H1 (cell line): Measurements from ENCODE around the gene GYPA.

Source experiments
- CHD1 ChIP-seq: IDR thresholded peaks from 2 replicates; pipeline ENCODE4 v1.6.1; 2012; ENCODE audit warnings: low read depth, low read length, improper control_type of control experiment
- HDAC6 ChIP-seq: IDR thresholded peaks from one replicate; pipeline ENCODE4 v1.7.1; 2012; ENCODE audit warnings: low read depth, mild to moderate bottlenecking, inconsistent platforms, low read length, moderate library complexity
- SP1 ChIP-seq: IDR thresholded peaks from 2 replicates; pipeline ENCODE4 v1.6.1; 2011; ENCODE audit warnings: low read depth, low read length
- SRF ChIP-seq: IDR thresholded peaks from 2 replicates; pipeline ENCODE4 v1.6.1; 2011; ENCODE audit warnings: mild to moderate bottlenecking, low read depth, low read length, moderate library complexity
- ZNF274 ChIP-seq: IDR thresholded peaks from 2 replicates; pipeline ENCODE4 v1.7.0; 2012; ENCODE audit warnings: low read length, borderline replicate concordance; ENCODE audit errors: extremely low read depth
- TF ChIP-seq, protein P1 (sequence below): IDR thresholded peaks from 2 replicates; pipeline ENCODE4 v1.6.1; 2011; ENCODE audit warnings: low read length, improper control_type of control experiment

DNA sequence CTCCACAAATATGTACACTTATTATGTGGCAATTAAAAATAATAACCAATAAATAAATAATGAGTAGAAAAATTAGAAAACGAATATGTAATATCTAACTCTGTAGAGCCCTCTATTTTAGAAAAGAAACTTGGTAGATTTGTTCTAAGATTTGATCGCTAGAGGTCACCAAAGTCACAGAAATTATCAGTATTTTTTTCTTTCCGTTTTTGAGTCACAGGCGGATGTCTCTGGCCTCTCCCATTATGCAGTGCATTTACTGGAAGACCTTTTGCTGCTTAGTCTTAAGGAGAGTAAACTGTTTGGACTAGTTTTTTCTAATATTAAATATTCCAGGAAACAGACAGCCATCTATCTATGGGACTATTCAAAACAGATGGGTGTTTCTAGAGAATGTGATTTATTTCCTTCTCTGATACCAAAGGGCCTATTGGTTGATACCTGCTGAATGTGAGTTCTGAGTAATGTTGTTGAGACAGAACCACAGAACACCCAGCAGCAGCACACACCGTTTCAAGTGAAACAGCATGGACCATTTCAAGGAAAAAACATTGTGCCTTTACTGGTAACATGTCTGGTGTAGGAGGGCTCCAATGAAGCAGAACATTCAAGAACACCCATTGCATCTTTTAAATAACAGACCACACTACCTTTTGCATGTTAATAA is 34.0 kb upstream of the GYPA start:
- TF ChIP-seq CHD1 (no peak), SP1 (no peak), HDAC6 (no peak), SRF (no peak), ZNF274 (no peak)
- TF ChIP-seq, protein P1, sequence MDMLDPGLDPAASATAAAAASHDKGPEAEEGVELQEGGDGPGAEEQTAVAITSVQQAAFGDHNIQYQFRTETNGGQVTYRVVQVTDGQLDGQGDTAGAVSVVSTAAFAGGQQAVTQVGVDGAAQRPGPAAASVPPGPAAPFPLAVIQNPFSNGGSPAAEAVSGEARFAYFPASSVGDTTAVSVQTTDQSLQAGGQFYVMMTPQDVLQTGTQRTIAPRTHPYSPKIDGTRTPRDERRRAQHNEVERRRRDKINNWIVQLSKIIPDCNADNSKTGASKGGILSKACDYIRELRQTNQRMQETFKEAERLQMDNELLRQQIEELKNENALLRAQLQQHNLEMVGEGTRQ: no peak
